Skin of body (tissue), 2 donors: ENCODE results near the gene TSPO2. TPM values are rescaled to one million over a fixed set of nuclear protein-coding genes. Genes with fewer than 3 reads are reported as not detected.

ENCODE experiments used
- DNase-seq: peaks from one replicate; lab custom pipeline; 2025; lab: John Stamatoyannopoulos, UW
- total RNA-seq: library from RNA; depleted of rRNA; stranded (reverse); fragments of >200 nt; gene quantifications from one replicate; pipeline ENCODE4 v1.2.3, GENCODE V29; 2014

Gene TSPO2
- total RNA-seq, 1 donor from 2014 or later, result 0.79 TPM

GRCh38 chr6:41049955-41050354, 7.7 kb downstream of the TSPO2 start:
- DNase-seq, result no peak

GRCh38 chr6:41050536-41050935, 8.3 kb downstream of the TSPO2 start:
- no peak for DNase-seq

GRCh38 chr6:41051873-41052272, 9.6 kb downstream of the TSPO2 start:
- DNase-seq, result no peak

- DNase-seq, result no peak
Measured at GRCh38 chr6:41053041-41053440, 10.8 kb downstream of the TSPO2 start, which contains the start of gene APOBEC2. TSS of gene APOBEC2 (plus strand) at chr6:41053202. CDS start at chr6:41053348, 146 bp downstream.

GRCh38 chr6:41054511-41054910, 12.2 kb downstream of the TSPO2 start:
- DNase-seq, result no peak

- no peak for DNase-seq
Measured at GRCh38 chr6:41055149-41055548, 12.9 kb downstream of the TSPO2 start.

GRCh38 chr6:41056768-41057490, 14.7 kb downstream of the TSPO2 start:
- no peak for DNase-seq

- no peak for DNase-seq
Measured at GRCh38 chr6:41058783-41059181, 16.5 kb downstream of the TSPO2 start.

- DNase-seq, result no peak
Measured at GRCh38 chr6:41059556-41059955, 17.3 kb downstream of the TSPO2 start.

- DNase-seq, result no peak
Measured at GRCh38 chr6:41061196-41061726, 19.0 kb downstream of the TSPO2 start.

GRCh38 chr6:41062056-41062455, 19.8 kb downstream of the TSPO2 start:
- DNase-seq, result no peak

GRCh38 chr6:41063884-41064285, 21.6 kb downstream of the TSPO2 start:
- DNase-seq, result no peak

- no peak for DNase-seq
Measured at GRCh38 chr6:41064841-41065240, 22.6 kb downstream of the TSPO2 start.

GRCh38 chr6:41065550-41066026, 23.3 kb downstream of the TSPO2 start:
- no peak for DNase-seq

GRCh38 chr6:41066867-41067304, 24.6 kb downstream of the TSPO2 start:
- peak; percentile 63 for DNase-seq

GRCh38 chr6:41071501-41071922, 29.2 kb downstream of the TSPO2 start:
- no peak for DNase-seq

GRCh38 chr6:41071923-41072835, 29.9 kb downstream of the TSPO2 start, which contains the start of gene OARD1:
TSS of gene OARD1 (minus strand) at chr6:41072356. CDS start at chr6:41071634, 722 bp downstream.
- peak; percentile 100 for DNase-seq

- DNase-seq, result no peak
Measured at GRCh38 chr6:41072836-41073202, 30.6 kb downstream of the TSPO2 start, which contains the start of gene NFYA. TSS of gene NFYA (plus strand) at chr6:41072974. CDS start at chr6:41079090, 6,116 bp downstream.

GRCh38 chr6:41073203-41073967, 31.1 kb downstream of the TSPO2 start:
- peak; percentile 61 for DNase-seq

- DNase-seq, result peak; percentile 77
Measured at GRCh38 chr6:41073968-41074691, 31.9 kb downstream of the TSPO2 start.
